GM06990 (cell line): ENCODE data around the gene KCNK16.

ENCODE experiments used
- DNase-seq: peaks from one replicate; pipeline ENCODE4 v3.0.0-alpha.2; 2011; ENCODE audit not compliant: insufficient read length; ENCODE audit errors: extremely low read depth
- H3K27me3 ChIP-seq: replicated peaks from 2 replicates; pipeline ENCODE4 v1.6.0; 2011; ENCODE audit warnings: low read length; ENCODE audit not compliant: control insufficient read depth, insufficient read depth
- H3K36me3 ChIP-seq: 2 replicates; pipeline ENCODE4 v1.5.1; 2011; ENCODE audit warnings: low read length; ENCODE audit not compliant: control insufficient read depth, insufficient read depth
- H3K4me3 ChIP-seq: replicated peaks from 2 replicates; pipeline ENCODE4 v1.5.1; 2011; ENCODE audit warnings: low read depth, mild to moderate bottlenecking, control low read depth, low read length
- CTCF ChIP-seq: IDR thresholded peaks from 2 replicates; pipeline ENCODE4 v1.5.1; 2011; ENCODE audit warnings: low read length, control low read depth, mild to moderate bottlenecking, inconsistent platforms; ENCODE audit not compliant: insufficient read depth, poor library complexity, severe bottlenecking

Gene KCNK16

GRCh38 chr6:39281312-39281980, 41.1 kb downstream of the KCNK16 start:
- TF ChIP-seq CTCF: no peak
- Histone ChIP-seq H3K4me3 (no peak overlapping the region), H3K27me3 (no peaks in the 10 kb centered on the region; the same call in 1 of the 2 replicates), H3K36me3 (no peaks in the 10 kb centered on the region)
- DNase-seq: no peak

- no peak overlapping the region for H3K4me3 ChIP-seq
- no peak for DNase-seq
- TF ChIP-seq CTCF: no peak
- no peaks in the 10 kb centered on the region; the same call in 1 of the 2 replicates for H3K27me3 ChIP-seq
- H3K36me3 ChIP-seq: no peaks in the 10 kb centered on the region
Observed at GRCh38 chr6:39280247-39280731, 42.2 kb downstream of the KCNK16 start.

- no peak overlapping the region for H3K4me3 ChIP-seq
- H3K36me3 ChIP-seq: no peaks in the 10 kb centered on the region
- no peak for DNase-seq
- no peaks in the 10 kb centered on the region; the same call in 1 of the 2 replicates for H3K27me3 ChIP-seq
- no peak for TF ChIP-seq CTCF
Observed at GRCh38 chr6:39279539-39279938, 43.0 kb downstream of the KCNK16 start.

DNA sequence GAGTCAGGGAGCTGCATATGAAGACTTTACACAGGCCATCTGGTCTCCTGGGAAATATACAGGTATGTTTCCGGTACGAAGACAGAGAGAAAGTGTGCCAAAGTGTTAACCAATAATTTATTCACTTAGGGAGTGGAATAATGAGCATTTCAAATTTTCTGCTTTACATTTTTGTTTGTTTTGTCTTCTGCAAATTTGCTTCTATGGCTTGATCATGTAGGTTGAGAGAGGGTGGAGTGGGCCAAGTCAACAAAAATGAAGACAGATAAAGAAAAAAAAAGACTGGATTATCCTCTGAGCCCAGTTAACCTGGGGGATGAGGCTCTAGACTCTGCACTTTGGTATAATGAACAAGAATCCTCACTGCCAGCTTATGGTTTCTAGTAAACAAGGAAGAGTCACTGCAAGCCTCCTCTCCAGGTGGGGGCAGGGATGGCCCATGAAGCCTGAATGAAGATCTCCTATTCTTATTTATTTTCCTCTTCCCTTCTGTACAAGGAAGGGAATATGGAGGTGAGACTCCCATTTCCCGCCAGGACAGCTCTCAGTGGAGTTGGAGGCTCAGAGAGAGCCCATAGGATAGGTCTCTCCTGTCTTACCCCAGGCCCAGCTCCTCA, 46.0 kb downstream of the KCNK16 start:
- H3K27me3 ChIP-seq: no peaks in the 10 kb centered on the region; the same call in 1 of the 2 replicates
- no peak overlapping the region for H3K4me3 ChIP-seq
- DNase-seq: no peak
- H3K36me3 ChIP-seq: no peaks in the 10 kb centered on the region
- no peak for TF ChIP-seq CTCF

DNA sequence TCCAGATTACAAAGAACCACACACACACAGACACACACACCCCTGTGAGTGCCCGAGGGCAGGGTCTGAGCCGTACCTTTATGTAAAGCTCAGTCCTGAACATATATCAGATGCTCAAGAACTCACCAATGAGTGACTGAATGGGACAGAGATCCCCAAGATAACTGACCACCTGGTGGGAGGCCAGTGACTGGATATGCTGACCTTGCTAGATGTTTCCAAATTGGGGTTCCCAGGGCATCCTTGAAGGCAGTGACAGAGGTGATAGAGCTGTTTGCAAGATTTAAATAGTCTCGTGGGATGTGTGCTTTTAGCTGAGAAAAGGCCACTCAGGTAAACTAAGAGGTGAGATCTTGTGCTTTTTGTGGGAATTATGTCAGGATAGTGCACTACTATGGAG, 47.6 kb downstream of the KCNK16 start:
- no peak for DNase-seq
- H3K36me3 ChIP-seq: no peaks in the 10 kb centered on the region
- no peak for TF ChIP-seq CTCF
- no peak overlapping the region for H3K4me3 ChIP-seq
- no peaks in the 10 kb centered on the region; the same call in 1 of the 2 replicates for H3K27me3 ChIP-seq
